NCI-H146 (cell line): ENCODE data around the gene WDR93.

Experiments used
- DNase-seq: peaks from one replicate; lab custom pipeline; 2025; lab: John Stamatoyannopoulos, UW

The WDR93 gene

GRCh38 chr15:89790661-89791060, 100.0 kb downstream of the WDR93 start:
- no peak for DNase-seq

GRCh38 chr15:89792106-89792805, 101.6 kb downstream of the WDR93 start:
- DNase-seq: no peak
